ENCODE results near the gene TPX2. TPM values are rescaled to one million over a fixed set of nuclear protein-coding genes. Genes with fewer than 3 reads are reported as not detected.

Gene TPX2
- polyA plus RNA-seq, 2 of the 4 experiments (the other 2 are of a cell fraction): 92.9 TPM

- TF ChIP-seq BCL3 (IDR thresholded peaks at IDR 0.05): no peak
- no peak for TF ChIP-seq TFCP2L1 (CRISPR knock-in tag; IDR thresholded peaks at IDR 0.05)
- no peak for TF ChIP-seq NPAS2 (CRISPR knock-in tag; IDR thresholded peaks at IDR 0.05; ENCODE audit: borderline replicate concordance)
Measured at GRCh38 chr20:31759836-31760518, 20.9 kb downstream of the TPX2 start (continued).

- POLR2A ChIA-PET: interaction anchor here (0.6 to 1.7 kb wide), 2 partner anchors 9 to 22 kb away, joined by 3 to 8 read pairs; partner anchors contain the start of gene TPX2
- Histone ChIP-seq H3K9me3 (no peaks in the 10 kb centered on the region), H3K27ac (0 out of 6 replicates have a peak overlapping the region, but pooled peaks of 1 of the 2 experiments have one; percentile 2), H3K4me3 (no peak overlapping the region), H3K4me2 (no peak overlapping the region), H3K4me1 (peaks cover 6% of the 10 kb centered on the region; the same call in 1 of the 3 replicates)
- CTCF ChIA-PET: interaction anchor here (0.9 to 3.4 kb wide), 6 partner anchors 12 to 300 kb away, joined by 3 to 14 read pairs (median 4); no protein-coding TSS in a partner anchor
- WGBS (ENCODE audit: missing lambda C conversion rate): 89% methylated on average over 6 of the region's 6 CpGs
- TF ChIP-seq RARB (CRISPR knock-in tag; IDR thresholded peaks at IDR 0.05): no peak
- no peak for TF ChIP-seq FOXS1 (CRISPR knock-in tag; IDR thresholded peaks at IDR 0.05)
- no peak for TF ChIP-seq PHF8 (IDR thresholded peaks at IDR 0.05; ENCODE audit: borderline replicate concordance, low read depth)
- no peak for TF ChIP-seq ZSCAN20 (CRISPR knock-in tag; IDR thresholded peaks at IDR 0.05)
- no peak for TF ChIP-seq POLR2AphosphoS2 (conservative IDR thresholded peaks at IDR 0.05; ENCODE audit: low read length)
- TF ChIP-seq KDM1A (IDR thresholded peaks at IDR 0.05; ENCODE audit: low read depth): no peak
- no peak for TF ChIP-seq JUN (IDR thresholded peaks at IDR 0.05)
- no peak for TF ChIP-seq NPAS2 (CRISPR knock-in tag; IDR thresholded peaks at IDR 0.05; ENCODE audit: borderline replicate concordance)
- TF ChIP-seq EP300 (IDR thresholded peaks at IDR 0.05): no peak
- TF ChIP-seq MAFK (IDR thresholded peaks at IDR 0.05; ENCODE audit: partially characterized antibody): no peak
- TF ChIP-seq REST (IDR thresholded peaks at IDR 0.05): no peak
- TF ChIP-seq HOXA7 (CRISPR knock-in tag; IDR thresholded peaks at IDR 0.05): no peak
- TF ChIP-seq HEYL (CRISPR knock-in tag; IDR thresholded peaks at IDR 0.05): no peak
- DNase-seq (ENCODE audit: low read depth in 1 of 2, low spot score in 1 of 2) (no peak), FAIRE-seq (no peak), ATAC-seq (no peak)
Measured at GRCh38 chr20:31760519-31761240, 21.6 kb downstream of the TPX2 start.

- TF ChIP-seq FOSB (CRISPR knock-in tag; IDR thresholded peaks at IDR 0.05): no peak
- TF ChIP-seq SMC3 (IDR thresholded peaks at IDR 0.05): no peak
- no peak for TF ChIP-seq HOXB5 (CRISPR knock-in tag; IDR thresholded peaks at IDR 0.05)
- TF ChIP-seq JUN (IDR thresholded peaks at IDR 0.05): no peak
- TF ChIP-seq MYC (IDR thresholded peaks at IDR 0.05; ENCODE audit: borderline replicate concordance, low read length): no peak
- TF ChIP-seq HMGXB4 (CRISPR knock-in tag; IDR thresholded peaks at IDR 0.05; ENCODE audit: borderline replicate concordance): no peak
- Histone ChIP-seq H3K9me3 (no peaks in the 10 kb centered on the region), H3K27ac (no peak overlapping the region), H3K4me2 (no peak overlapping the region), H3K4me1 (peaks cover 6% of the 10 kb centered on the region; the same call in 1 of the 3 replicates), H3K4me3 (no peak overlapping the region)
- CTCF ChIA-PET: no interaction called here
- DNase-seq (ENCODE audit: low read depth in 1 of 2, low spot score in 1 of 2): no peak
- POLR2A ChIA-PET: no interaction called here
- FAIRE-seq: no peak
- WGBS (ENCODE audit: missing lambda C conversion rate): 95% methylated on average over 2 of the region's 2 CpGs
- no peak for ATAC-seq
Measured at GRCh38 chr20:31764641-31765305, 25.7 kb downstream of the TPX2 start.
